ENCODE data around the gene ERLEC1.
"Not testable (repeated sequence)": the region's sequence is repeated elsewhere in the genome, so short reads cannot be mapped to it uniquely, and the experiment has no call there.

Gene ERLEC1

DNA sequence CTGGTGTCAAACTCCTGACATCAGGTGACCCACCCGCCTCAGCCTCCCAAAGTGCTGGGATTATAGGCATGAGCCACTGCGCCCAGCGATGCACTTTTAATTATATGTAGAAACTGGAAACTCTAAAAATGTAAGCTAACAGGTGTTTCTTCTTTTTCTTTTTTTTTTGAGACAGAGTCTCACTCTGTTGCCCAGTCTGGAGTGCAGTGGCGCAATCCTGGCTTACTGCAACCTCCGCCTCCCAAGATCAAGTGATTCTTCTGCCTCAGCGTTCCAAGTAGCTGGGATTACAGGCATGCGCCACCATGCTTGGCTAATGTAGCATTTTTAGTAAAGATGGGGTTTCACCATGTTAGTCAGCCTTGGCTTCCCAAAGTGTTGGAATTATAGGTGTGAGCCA, 54.8 kb downstream of the ERLEC1 start:
- not testable (repeated sequence) for DNase-seq

- no peak for DNase-seq
Observed at GRCh38 chr2:53842891-53843290, 56.0 kb downstream of the ERLEC1 start.

DNA sequence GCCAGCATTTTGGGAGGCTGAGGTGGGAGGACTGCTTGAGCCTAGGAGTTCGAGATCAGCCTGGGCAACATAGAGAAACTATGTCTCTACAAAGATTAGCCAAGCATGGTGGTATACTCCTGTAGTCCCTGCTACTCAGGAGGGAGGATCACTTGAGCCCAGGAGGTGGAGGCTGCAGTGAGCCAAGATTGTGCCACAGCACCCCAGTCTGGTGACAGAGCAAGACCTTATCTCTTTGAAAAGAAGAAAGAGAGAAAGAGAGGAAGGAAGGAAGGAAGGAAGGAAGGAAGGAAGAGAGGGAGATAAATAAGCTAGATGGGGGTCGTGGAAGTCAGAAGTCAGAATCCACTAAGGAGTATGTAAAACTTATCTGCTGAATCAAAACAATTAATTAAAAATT, 56.8 kb downstream of the ERLEC1 start:
- DNase-seq: no peak

DNA sequence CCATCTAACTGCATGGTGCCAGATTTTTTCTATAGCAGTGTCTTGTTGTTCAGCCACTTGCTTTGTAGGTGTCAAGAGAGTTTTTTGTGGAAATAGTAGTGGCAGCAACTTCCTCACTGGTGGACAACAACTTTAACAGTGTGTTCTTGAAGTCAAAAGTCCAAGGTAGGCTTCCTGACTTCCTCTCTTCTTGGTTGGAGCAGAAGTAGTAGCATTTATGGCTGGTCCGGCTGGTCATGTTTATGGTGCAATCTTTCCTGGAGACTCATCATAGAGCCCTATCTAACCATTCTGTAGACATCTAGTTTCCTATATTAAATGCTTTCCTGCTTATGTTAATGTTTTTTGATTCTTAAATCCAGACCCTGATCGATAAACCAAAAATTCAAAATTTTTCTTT, 61.2 kb downstream of the ERLEC1 start:
- no peak for DNase-seq

GRCh38 chr2:53851052-53851757, 64.4 kb downstream of the ERLEC1 start:
- not testable (repeated sequence) for DNase-seq

DNA sequence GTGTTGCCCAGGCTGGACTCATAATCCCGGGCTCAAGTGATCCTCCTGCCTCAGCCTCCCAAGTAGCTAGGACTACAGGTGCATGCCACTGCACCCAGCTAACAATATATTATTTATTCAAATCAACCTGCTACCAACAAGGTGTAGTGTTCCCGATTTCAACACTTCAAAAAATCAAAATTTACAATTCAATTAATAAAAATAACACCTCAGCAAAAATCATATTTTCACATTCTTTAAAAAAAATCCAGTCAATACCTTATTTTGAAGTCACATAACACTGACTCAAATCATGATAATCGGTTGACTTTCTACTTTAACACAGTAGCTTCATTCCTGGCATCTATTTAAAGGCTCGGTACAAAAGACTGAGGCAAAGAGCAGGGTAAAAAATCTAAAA, 65.7 kb downstream of the ERLEC1 start:
- no peak for DNase-seq

DNA sequence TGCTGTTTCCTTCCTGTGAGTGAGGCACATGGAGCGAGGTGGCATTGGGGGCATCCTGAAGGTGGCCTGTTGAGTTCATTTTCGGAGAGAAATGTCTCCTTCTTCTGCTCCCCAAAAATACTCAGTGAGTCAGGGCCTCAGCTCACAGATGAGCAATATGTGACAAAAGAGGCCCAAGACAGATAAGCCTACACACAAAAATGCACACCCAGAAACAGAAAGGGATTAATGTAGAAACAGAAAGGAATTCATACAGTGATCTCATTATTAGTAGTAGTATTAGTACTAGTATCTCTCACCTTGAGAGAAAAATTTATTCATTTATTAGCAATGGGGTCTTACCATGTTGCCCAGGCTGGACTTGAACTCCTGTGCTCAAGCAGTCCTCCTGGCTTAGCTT, 67.8 kb downstream of the ERLEC1 start:
- DNase-seq: no peak

- no peak for DNase-seq
Observed at GRCh38 chr2:53856272-53856671, 69.4 kb downstream of the ERLEC1 start.

GRCh38 chr2:53859206-53860181, 72.7 kb downstream of the ERLEC1 start, which contains the start of gene GPR75:
Gene GPR75, minus strand, starts transcription at chr2:53859967. Its CDS starts 5,211 bp downstream, at chr2:53854756.
- DNase-seq: no peak

- no peak for DNase-seq
Observed at GRCh38 chr2:53861824-53862223, 75.0 kb downstream of the ERLEC1 start.

- DNase-seq: no peak
Observed at GRCh38 chr2:53863538-53864227, 76.8 kb downstream of the ERLEC1 start.

GRCh38 chr2:53865264-53865663, 78.4 kb downstream of the ERLEC1 start:
- DNase-seq: no peak

DNA sequence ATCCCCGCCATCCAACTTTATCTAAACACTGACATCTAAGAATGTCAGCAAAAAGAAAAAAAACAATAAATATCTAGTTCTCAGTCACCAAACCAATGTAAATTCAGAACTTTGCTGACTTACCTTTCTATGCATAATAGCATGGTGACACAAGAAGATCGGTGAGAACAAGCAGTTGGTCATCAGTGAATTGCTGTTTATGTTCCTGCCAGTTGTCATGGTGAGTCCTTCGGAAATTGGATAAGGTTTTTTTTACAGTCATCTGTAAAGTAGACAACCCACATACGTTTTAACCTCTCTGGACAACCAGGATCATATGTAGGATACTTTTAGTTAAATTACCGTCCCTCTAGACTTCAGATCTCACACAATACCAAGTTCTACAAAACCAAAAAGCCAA, 79.1 kb downstream of the ERLEC1 start:
- DNase-seq: no peak

- no peak for DNase-seq
Observed at GRCh38 chr2:53867169-53867568, 80.3 kb downstream of the ERLEC1 start.

GRCh38 chr2:53867773-53868172, 80.9 kb downstream of the ERLEC1 start:
- no peak for DNase-seq
